ENCODE results near the gene ATP8B3. TPM values are rescaled to one million over a fixed set of nuclear protein-coding genes. Genes with fewer than 3 reads are reported as not detected.

Gene ATP8B3
- total RNA-seq, 1 experiment from 2014 or later = 12.4 TPM

- peak; percentile 40 for DNase-seq (ENCODE audit: low spot score)
Observed at GRCh38 chr19:1746401-1747284, 65.4 kb downstream of the ATP8B3 start.

- DNase-seq (ENCODE audit: low spot score) = no peak
Observed at GRCh38 chr19:1745589-1746031, 66.5 kb downstream of the ATP8B3 start.

- no peak for DNase-seq (ENCODE audit: low spot score)
Observed at GRCh38 chr19:1744822-1745563, 67.1 kb downstream of the ATP8B3 start.

GRCh38 chr19:1744133-1744665 is 67.9 kb downstream of the ATP8B3 start:
- no peak for DNase-seq (ENCODE audit: low spot score)

GRCh38 chr19:1742989-1743696 is 68.9 kb downstream of the ATP8B3 start:
- no peak for DNase-seq (ENCODE audit: low spot score)

GRCh38 chr19:1739960-1740629 is 72.0 kb downstream of the ATP8B3 start:
- DNase-seq (ENCODE audit: low spot score) = no peak

- no peak for DNase-seq (ENCODE audit: low spot score)
Observed at GRCh38 chr19:1736927-1737326, 75.1 kb downstream of the ATP8B3 start.

GRCh38 chr19:1736280-1736679 is 75.8 kb downstream of the ATP8B3 start:
- DNase-seq (ENCODE audit: low spot score) = no peak

GRCh38 chr19:1734321-1734966 is 77.6 kb downstream of the ATP8B3 start:
- no peak for DNase-seq (ENCODE audit: low spot score)

Other genes starting within 250 kb of the ATP8B3 start
- 63.7 and 79.0 TPM in 2 replicates for gene MEX3D, start 244.0 kb downstream of the ATP8B3 start, total RNA-seq (2014; rRNA removed; shearing (Covaris generic))
- gene MBD3, start 219.4 kb downstream of the ATP8B3 start, total RNA-seq (2014; rRNA removed; shearing (Covaris generic)) = 158 and 172 TPM in 2 replicates
- gene UQCR11, start 206.8 kb downstream of the ATP8B3 start, total RNA-seq (2014; rRNA removed; shearing (Covaris generic)) = 74.2 and 88.5 TPM in 2 replicates
- gene TCF3, start 159.7 kb downstream of the ATP8B3 start, total RNA-seq (2014; rRNA removed; shearing (Covaris generic)) = 219 and 238 TPM in 2 replicates
- not detected in 2 replicates for gene ONECUT3, start 58.8 kb downstream of the ATP8B3 start, total RNA-seq (2014; rRNA removed; shearing (Covaris generic))
- gene REXO1, start 36.2 kb upstream of the ATP8B3 start, total RNA-seq (2014; rRNA removed; shearing (Covaris generic)) = 8.0 and 30.4 TPM in 2 replicates
- gene KLF16, start 51.3 kb upstream of the ATP8B3 start, total RNA-seq (2014; rRNA removed; shearing (Covaris generic)) = 8.2 and 11.5 TPM in 2 replicates
- gene ABHD17A, start 73.2 kb upstream of the ATP8B3 start, total RNA-seq (2014; rRNA removed; shearing (Covaris generic)) = 72.6 and 120 TPM in 2 replicates
- 2.3 and 3.7 TPM in 2 replicates for gene ADAT3, start 93.1 kb upstream of the ATP8B3 start, total RNA-seq (2014; rRNA removed; shearing (Covaris generic))
- gene SCAMP4, start 93.1 kb upstream of the ATP8B3 start, total RNA-seq (2014; rRNA removed; shearing (Covaris generic)) = 71.1 and 134 TPM in 2 replicates
- 83.5 and 88.1 TPM in 2 replicates for gene CSNK1G2, start 128.9 kb upstream of the ATP8B3 start, total RNA-seq (2014; rRNA removed; shearing (Covaris generic))
- 54.7 and 60.4 TPM in 2 replicates for gene BTBD2, start 203.4 kb upstream of the ATP8B3 start, total RNA-seq (2014; rRNA removed; shearing (Covaris generic))
- gene MKNK2, start 239.0 kb upstream of the ATP8B3 start, total RNA-seq (2014; rRNA removed; shearing (Covaris generic)) = 40.4 and 53.8 TPM in 2 replicates